ENCODE measurements around the gene KDM2A. TPM values are rescaled to one million over a fixed set of nuclear protein-coding genes. Genes with fewer than 3 reads are reported as not detected.
"Not testable (repeated sequence)": the region's sequence is repeated elsewhere in the genome, so short reads cannot be mapped to it uniquely, and the experiment has no call there.

Gene KDM2A
- total RNA-seq, 1 donor from 2014 or later = 62.9 TPM

- Mint-ChIP-seq H3K9me3 (ENCODE audit: unreplicated experiment) (no peaks in the 10 kb centered on the region), H3K27ac (ENCODE audit: unreplicated experiment) (no peak overlapping the region), H3K4me3 (ENCODE audit: unreplicated experiment) (no peak overlapping the region), H3K4me1 (ENCODE audit: unreplicated experiment) (peaks cover 14% of the 10 kb centered on the region), H3K36me3 (ENCODE audit: unreplicated experiment) (peaks cover 47% of the 10 kb centered on the region), H3K27me3 (ENCODE audit: unreplicated experiment) (no peaks in the 10 kb centered on the region)
- TF ChIP-seq CTCF (IDR thresholded peaks at IDR 0.05) = no peak
- DNase-seq (ENCODE audit: extremely low spot score, unreplicated experiment) = no peak
Observed at GRCh38 chr11:67254798-67255197, 135.7 kb downstream of the KDM2A start.

GRCh38 chr11:67255353-67255752, 136.3 kb downstream of the KDM2A start:
- no peak for TF ChIP-seq CTCF (IDR thresholded peaks at IDR 0.05)
- Mint-ChIP-seq H3K4me1 (ENCODE audit: unreplicated experiment) (peaks cover 14% of the 10 kb centered on the region), H3K27ac (ENCODE audit: unreplicated experiment) (no peak overlapping the region), H3K27me3 (ENCODE audit: unreplicated experiment) (no peaks in the 10 kb centered on the region), H3K4me3 (ENCODE audit: unreplicated experiment) (no peak overlapping the region), H3K36me3 (ENCODE audit: unreplicated experiment) (peaks cover 41% of the 10 kb centered on the region), H3K9me3 (ENCODE audit: unreplicated experiment) (no peaks in the 10 kb centered on the region)
- DNase-seq (ENCODE audit: extremely low spot score, unreplicated experiment) = no peak

GRCh38 chr11:67255864-67256263, 136.8 kb downstream of the KDM2A start:
- Mint-ChIP-seq H3K27ac (ENCODE audit: unreplicated experiment) (no peak overlapping the region), H3K27me3 (ENCODE audit: unreplicated experiment) (no peaks in the 10 kb centered on the region)

GRCh38 chr11:67256477-67257135, 137.5 kb downstream of the KDM2A start:
- no peak overlapping the region for H3K4me3 Mint-ChIP-seq (ENCODE audit: unreplicated experiment)
- no peaks in the 10 kb centered on the region for H3K27me3 Mint-ChIP-seq (ENCODE audit: unreplicated experiment)
- H3K27ac Mint-ChIP-seq (ENCODE audit: unreplicated experiment) = no peak overlapping the region
- DNase-seq (ENCODE audit: extremely low spot score, unreplicated experiment) = no peak
- no peak for TF ChIP-seq CTCF (IDR thresholded peaks at IDR 0.05)
- H3K4me1 Mint-ChIP-seq (ENCODE audit: unreplicated experiment) = peaks cover 20% of the 10 kb centered on the region
- peaks cover 41% of the 10 kb centered on the region for H3K36me3 Mint-ChIP-seq (ENCODE audit: unreplicated experiment)
- no peaks in the 10 kb centered on the region for H3K9me3 Mint-ChIP-seq (ENCODE audit: unreplicated experiment)

More at GRCh38 chr11:67255864-67256263, 136.8 kb downstream of the KDM2A start:
- Mint-ChIP-seq H3K9me3 (ENCODE audit: unreplicated experiment) (no peaks in the 10 kb centered on the region), H3K4me1 (ENCODE audit: unreplicated experiment) (peaks cover 16% of the 10 kb centered on the region), H3K4me3 (ENCODE audit: unreplicated experiment) (no peak overlapping the region), H3K36me3 (ENCODE audit: unreplicated experiment) (peaks cover 41% of the 10 kb centered on the region)
- TF ChIP-seq CTCF (IDR thresholded peaks at IDR 0.05) = no peak
- no peak for DNase-seq (ENCODE audit: extremely low spot score, unreplicated experiment)

- no peaks in the 10 kb centered on the region for H3K9me3 Mint-ChIP-seq (ENCODE audit: unreplicated experiment)
- no peak for TF ChIP-seq CTCF (IDR thresholded peaks at IDR 0.05)
Observed at GRCh38 chr11:67260406-67260805, 141.3 kb downstream of the KDM2A start.

GRCh38 chr11:67260885-67261639, 142.0 kb downstream of the KDM2A start:
- peak overlapping the region; percentile 7 for H3K27ac Mint-ChIP-seq (ENCODE audit: unreplicated experiment)
- peak; percentile 91 for DNase-seq (ENCODE audit: extremely low spot score, unreplicated experiment)
- peak overlapping the region; percentile 66 for H3K4me3 Mint-ChIP-seq (ENCODE audit: unreplicated experiment)

More at GRCh38 chr11:67260406-67260805, 141.3 kb downstream of the KDM2A start:
- H3K27ac Mint-ChIP-seq (ENCODE audit: unreplicated experiment) = no peak overlapping the region
- no peaks in the 10 kb centered on the region for H3K27me3 Mint-ChIP-seq (ENCODE audit: unreplicated experiment)
- no peak overlapping the region for H3K4me3 Mint-ChIP-seq (ENCODE audit: unreplicated experiment)
- DNase-seq (ENCODE audit: extremely low spot score, unreplicated experiment) = no peak
- H3K4me1 Mint-ChIP-seq (ENCODE audit: unreplicated experiment) = peaks cover 14% of the 10 kb centered on the region
- H3K36me3 Mint-ChIP-seq (ENCODE audit: unreplicated experiment) = peaks cover 12% of the 10 kb centered on the region

More at GRCh38 chr11:67260885-67261639, 142.0 kb downstream of the KDM2A start:
- H3K36me3 Mint-ChIP-seq (ENCODE audit: unreplicated experiment); H3K27me3 Mint-ChIP-seq (ENCODE audit: unreplicated experiment); H3K9me3 Mint-ChIP-seq (ENCODE audit: unreplicated experiment): not testable (repeated sequence)
- H3K4me1 Mint-ChIP-seq (ENCODE audit: unreplicated experiment) = peaks cover 20% of the 10 kb centered on the region
